GM12865 (cell line): ENCODE data around the gene PHTF2.
A peak's percentile ranks its signal among the peaks of the same experiment; 100 is the strongest.

ENCODE experiments used
- DNase-seq: peaks from one replicate; pipeline ENCODE4 v3.0.0; 2010; ENCODE audit warnings: low read depth
- H3K4me3 ChIP-seq: 2 replicates; pipeline ENCODE4 v1.5.1; 2011; ENCODE audit warnings: mild to moderate bottlenecking, low read depth, low read length, control low read depth
- TF ChIP-seq, protein P1 (sequence below): IDR thresholded peaks from 2 replicates; pipeline ENCODE4 v1.5.1; 2011; ENCODE audit warnings: low read length, control low read depth, low read depth, inconsistent platforms; ENCODE audit not compliant: insufficient read depth; ENCODE audit errors: missing control alignments

PHTF2 gene

DNA sequence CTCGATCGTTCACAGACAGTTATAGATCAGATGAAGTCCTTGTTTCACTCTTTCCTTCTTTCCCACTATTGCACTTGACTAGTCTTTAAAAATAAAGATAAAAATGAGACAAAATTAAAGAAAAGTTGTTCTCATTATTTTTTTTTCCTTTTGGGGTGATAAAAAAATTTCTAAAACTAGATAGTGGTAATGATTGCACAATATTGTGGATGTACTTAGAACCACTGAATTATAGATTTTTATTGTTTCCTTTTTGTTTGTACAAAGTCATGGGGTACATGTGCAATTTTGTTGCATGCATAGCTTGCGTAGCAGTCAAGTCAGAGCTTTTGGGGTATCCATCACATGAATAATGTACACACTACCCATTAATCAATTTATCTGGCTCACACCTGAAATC, 97.3 kb downstream of the PHTF2 start:
- H3K4me3 ChIP-seq: no peak overlapping the region
- TF ChIP-seq, protein P1, sequence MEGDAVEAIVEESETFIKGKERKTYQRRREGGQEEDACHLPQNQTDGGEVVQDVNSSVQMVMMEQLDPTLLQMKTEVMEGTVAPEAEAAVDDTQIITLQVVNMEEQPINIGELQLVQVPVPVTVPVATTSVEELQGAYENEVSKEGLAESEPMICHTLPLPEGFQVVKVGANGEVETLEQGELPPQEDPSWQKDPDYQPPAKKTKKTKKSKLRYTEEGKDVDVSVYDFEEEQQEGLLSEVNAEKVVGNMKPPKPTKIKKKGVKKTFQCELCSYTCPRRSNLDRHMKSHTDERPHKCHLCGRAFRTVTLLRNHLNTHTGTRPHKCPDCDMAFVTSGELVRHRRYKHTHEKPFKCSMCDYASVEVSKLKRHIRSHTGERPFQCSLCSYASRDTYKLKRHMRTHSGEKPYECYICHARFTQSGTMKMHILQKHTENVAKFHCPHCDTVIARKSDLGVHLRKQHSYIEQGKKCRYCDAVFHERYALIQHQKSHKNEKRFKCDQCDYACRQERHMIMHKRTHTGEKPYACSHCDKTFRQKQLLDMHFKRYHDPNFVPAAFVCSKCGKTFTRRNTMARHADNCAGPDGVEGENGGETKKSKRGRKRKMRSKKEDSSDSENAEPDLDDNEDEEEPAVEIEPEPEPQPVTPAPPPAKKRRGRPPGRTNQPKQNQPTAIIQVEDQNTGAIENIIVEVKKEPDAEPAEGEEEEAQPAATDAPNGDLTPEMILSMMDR: no peak
- DNase-seq: no peak

DNA sequence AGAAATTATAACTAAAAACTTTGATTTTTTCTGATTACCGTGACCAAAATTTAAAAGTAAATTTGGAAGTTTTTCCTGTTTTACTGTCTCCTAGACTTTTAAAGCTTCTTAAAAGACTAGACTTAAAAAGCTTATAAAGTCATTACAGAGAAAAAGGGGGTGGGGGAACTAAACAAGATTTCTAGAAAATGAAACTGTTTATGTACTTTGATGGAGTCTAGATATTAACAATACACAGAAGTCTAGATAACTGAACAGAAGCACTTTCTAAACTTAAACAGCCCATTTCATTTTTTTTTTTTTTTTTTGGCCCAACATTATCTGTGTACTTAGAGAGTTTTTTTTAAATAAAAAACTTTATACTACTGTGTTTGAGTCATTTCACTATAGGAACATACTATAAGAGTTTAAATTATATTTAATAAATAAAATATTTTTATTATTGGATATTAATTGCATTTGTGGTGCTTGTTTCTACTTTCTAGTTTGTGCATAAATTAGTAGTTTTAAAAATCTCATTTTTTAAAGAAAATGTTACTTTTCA, 98.5 kb downstream of the PHTF2 start:
- no peak overlapping the region for H3K4me3 ChIP-seq
- DNase-seq: peak; percentile 11
- TF ChIP-seq, protein P1: no peak

DNA sequence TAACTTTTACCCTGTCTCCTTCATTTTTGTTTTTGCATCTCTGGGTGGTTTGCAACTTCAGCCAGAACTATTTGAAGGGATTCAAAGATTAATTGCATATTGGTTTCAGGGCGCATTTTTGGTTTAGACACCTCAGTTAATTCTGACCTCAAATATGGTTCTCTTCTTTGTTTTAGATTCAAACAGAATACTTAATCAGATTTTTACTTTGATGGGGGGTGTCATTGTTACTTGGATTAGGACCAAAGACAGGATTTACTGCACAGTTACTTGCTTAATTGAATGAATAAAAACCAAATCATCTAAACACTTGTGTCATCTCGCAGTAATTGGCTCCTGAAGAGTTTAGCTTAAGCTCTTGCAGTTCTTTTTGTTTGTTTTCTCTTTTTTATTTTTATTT, 100.9 kb downstream of the PHTF2 start:
- no peak overlapping the region for H3K4me3 ChIP-seq
- TF ChIP-seq, protein P1: no peak
- DNase-seq: no peak

DNA sequence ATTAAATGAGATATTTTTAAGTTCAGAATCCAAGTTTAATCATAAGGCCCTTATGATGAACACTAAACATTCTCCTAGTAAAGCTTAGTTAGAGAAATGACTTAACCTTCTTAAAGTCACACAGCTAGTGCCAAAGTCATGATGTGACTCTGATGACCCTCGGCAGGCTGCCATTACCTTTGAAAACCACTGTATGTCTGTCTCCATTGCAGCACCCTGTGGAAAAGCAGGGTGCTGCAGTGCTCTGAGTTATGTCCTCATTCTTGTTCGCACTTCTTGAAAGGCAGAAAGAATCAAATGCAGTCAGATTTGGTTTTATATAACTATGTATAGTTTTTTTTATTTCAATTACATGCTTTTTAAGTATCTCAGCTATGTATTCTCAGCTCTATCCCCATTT, 105.0 kb downstream of the PHTF2 start:
- H3K4me3 ChIP-seq: no peak overlapping the region
- peak; percentile 60 for DNase-seq
- TF ChIP-seq, protein P1: peak; percentile 35

DNA sequence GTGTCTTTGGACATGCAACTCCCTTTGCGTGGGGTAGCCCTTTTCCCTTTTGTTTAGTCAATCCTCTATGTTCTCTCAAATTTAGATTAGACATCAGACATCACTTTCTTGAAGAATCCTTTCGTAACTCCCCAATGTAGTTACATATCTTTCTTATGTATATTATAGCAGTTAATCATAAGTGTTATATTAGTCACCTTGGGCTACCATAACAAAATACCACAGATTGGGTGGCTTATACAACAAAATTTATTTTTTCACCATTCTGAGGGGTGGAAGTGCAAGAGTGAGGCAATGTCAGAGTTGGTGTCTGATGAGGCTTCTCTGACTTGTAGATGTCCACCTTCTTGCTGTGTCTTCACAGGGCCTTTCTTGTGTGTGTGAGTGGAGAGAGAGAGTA, 105.7 kb downstream of the PHTF2 start:
- no peak for DNase-seq
- TF ChIP-seq, protein P1: no peak
- no peak overlapping the region for H3K4me3 ChIP-seq

DNA sequence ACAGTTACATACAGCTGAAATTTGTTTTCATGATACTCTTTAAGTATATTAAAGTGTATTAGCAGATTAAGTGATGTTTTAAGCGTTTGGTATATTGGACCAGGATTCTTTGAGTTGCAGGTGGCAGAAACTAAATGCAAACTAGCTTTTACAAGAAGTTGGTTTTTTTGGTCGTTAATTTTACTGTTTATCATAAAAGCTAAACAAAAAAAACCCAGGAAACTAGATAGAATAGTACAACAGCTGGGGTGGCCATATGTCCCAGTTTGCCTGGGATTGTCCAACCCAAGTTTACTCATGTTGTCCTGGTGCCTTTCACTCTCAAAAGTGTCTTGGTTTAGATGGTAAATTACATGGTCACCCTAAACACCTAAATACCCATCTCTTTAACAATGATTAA, 108.7 kb downstream of the PHTF2 start:
- TF ChIP-seq, protein P1: no peak
- 0 out of 2 replicates have a peak overlapping the region, but pooled peaks have one; percentile 37 for H3K4me3 ChIP-seq
- no peak for DNase-seq

DNA sequence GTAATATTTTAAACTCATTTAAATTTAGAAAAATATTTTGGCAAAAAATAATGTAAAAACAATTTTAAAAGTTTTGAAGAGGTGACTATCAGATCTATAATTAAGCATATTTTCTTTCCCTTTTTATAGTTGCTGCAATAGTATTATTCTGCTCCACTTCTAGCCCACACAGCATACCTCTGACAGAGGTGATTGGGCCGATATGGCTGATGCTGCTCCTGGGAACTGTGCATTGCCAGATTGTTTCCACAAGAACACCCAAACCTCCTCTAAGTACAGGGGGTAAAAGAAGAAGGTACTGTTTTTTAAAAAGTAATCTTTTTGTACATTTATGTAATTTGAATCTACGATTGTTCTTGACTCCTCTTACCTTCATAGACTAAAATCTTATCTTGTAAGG, 110.1 kb downstream of the PHTF2 start:
- TF ChIP-seq, protein P1: no peak
- H3K4me3 ChIP-seq: no peak overlapping the region

More for the DNA sequence above, 110.1 kb downstream of the PHTF2 start:
- no peak for DNase-seq
